Upper lobe of right lung (tissue), 1 donor: ENCODE measurements around the gene DUSP18. TPM values are rescaled to one million over a fixed set of nuclear protein-coding genes. Genes with fewer than 3 reads are reported as not detected.
A peak's percentile ranks its signal among the peaks of the same experiment; 100 is the strongest.
"Not testable (repeated sequence)": the region's sequence is repeated elsewhere in the genome, so short reads cannot be mapped to it uniquely, and the experiment has no call there.

Source experiments
- ATAC-seq: fragments of 200-7000 bp; cut with Tn5 transposase; one replicate; pipeline ENCODE4 v1.9.1; 2020; ENCODE audit warnings: mild to moderate bottlenecking, moderate library complexity
- DNase-seq: peaks from one replicate; pipeline ENCODE4 v3.0.0-alpha.2; 2020
- H3K27ac ChIP-seq: fragments of 200-600 bp; one replicate; pipeline ENCODE4 v1.8.0; 2022
- H3K27me3 ChIP-seq: fragments of 200-600 bp; one replicate; pipeline ENCODE4 v1.8.0; 2022; ENCODE audit warnings: mild to moderate bottlenecking
- H3K36me3 ChIP-seq: fragments of 200-600 bp; one replicate; pipeline ENCODE4 v1.8.0; 2022
- H3K4me1 ChIP-seq: fragments of 200-600 bp; one replicate; pipeline ENCODE4 v1.8.0; 2022
- H3K4me3 ChIP-seq: fragments of 200-600 bp; one replicate; pipeline ENCODE4 v1.8.0; 2022; ENCODE audit warnings: mild to moderate bottlenecking
- H3K9me3 ChIP-seq: fragments of 200-600 bp; one replicate; pipeline ENCODE4 v1.8.0; 2022
- intact Hi-C: fragments of 100-400 bp; cut with DNase I; formaldehyde crosslinking; loops from one replicate; pipeline ENCODE4 v1.11.0; 2022
- total RNA-seq: library from RNA; stranded (reverse); fragmentation: NEBNext Ultra II Directional; extraction: Animal tissue kit (Norgen Biotek cat#: 25700); gene quantifications from one replicate; pipeline ENCODE4 v1.2.1, GENCODE V29; 2021
- TF ChIP-seq, protein P1 (sequence below): fragments of 200-600 bp; IDR thresholded peaks from one replicate; pipeline ENCODE4 v1.8.0; 2022; ENCODE audit warnings: antibody characterized with exemption
- donor health status: DM: no; HTN: yes; CAD: no; lungs with severe emphysema.

DUSP18 gene
- total RNA-seq, 1 donor from 2014 or later: 19.3 TPM

GRCh38 chr22:30687358-30687757, 19.7 kb upstream of the DUSP18 start:
- ATAC-seq: no peak
- TF ChIP-seq, protein P1, sequence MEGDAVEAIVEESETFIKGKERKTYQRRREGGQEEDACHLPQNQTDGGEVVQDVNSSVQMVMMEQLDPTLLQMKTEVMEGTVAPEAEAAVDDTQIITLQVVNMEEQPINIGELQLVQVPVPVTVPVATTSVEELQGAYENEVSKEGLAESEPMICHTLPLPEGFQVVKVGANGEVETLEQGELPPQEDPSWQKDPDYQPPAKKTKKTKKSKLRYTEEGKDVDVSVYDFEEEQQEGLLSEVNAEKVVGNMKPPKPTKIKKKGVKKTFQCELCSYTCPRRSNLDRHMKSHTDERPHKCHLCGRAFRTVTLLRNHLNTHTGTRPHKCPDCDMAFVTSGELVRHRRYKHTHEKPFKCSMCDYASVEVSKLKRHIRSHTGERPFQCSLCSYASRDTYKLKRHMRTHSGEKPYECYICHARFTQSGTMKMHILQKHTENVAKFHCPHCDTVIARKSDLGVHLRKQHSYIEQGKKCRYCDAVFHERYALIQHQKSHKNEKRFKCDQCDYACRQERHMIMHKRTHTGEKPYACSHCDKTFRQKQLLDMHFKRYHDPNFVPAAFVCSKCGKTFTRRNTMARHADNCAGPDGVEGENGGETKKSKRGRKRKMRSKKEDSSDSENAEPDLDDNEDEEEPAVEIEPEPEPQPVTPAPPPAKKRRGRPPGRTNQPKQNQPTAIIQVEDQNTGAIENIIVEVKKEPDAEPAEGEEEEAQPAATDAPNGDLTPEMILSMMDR: no peak
- Histone ChIP-seq H3K27me3 (no peaks in the 10 kb centered on the region), H3K4me1 (no peaks in the 10 kb centered on the region), H3K4me3 (no peak overlapping the region), H3K36me3 (no peaks in the 10 kb centered on the region), H3K27ac (no peak overlapping the region), H3K9me3 (no peaks in the 10 kb centered on the region)
- no peak for DNase-seq
- intact Hi-C loops: no loop called here

DNA sequence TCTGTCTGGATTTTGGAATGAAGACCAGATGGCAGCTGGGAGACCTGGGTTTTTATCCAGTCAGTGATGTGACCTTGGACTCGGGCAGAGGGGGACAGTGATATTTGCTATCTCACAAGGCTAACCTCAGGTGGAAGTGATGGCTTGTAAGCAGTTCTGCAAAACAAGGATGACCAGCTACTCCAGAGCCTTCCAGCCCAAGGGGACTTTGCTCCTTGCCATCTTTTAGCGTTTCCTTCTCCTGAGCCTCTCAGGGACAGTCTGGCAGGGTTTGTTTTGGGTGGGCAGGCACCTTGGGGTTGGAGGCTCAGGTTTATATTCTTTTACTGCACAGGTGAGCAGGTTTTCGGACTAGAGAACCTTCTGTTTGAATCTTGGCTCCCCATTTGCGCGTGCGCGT, 17.5 kb upstream of the DUSP18 start:
- intact Hi-C loops: no loop called here
- no peak for DNase-seq
- no peak overlapping the region for H3K27ac ChIP-seq
- no peaks in the 10 kb centered on the region for H3K36me3 ChIP-seq
- TF ChIP-seq, protein P1: no peak
- no peaks in the 10 kb centered on the region for H3K4me1 ChIP-seq
- H3K4me3 ChIP-seq: no peak overlapping the region
- no peak for ATAC-seq
- H3K27me3 ChIP-seq: no peaks in the 10 kb centered on the region
- no peaks in the 10 kb centered on the region for H3K9me3 ChIP-seq

- no peak overlapping the region for H3K27ac ChIP-seq
- peak; percentile 2 for DNase-seq
- H3K4me1 ChIP-seq: no peaks in the 10 kb centered on the region
- no peaks in the 10 kb centered on the region for H3K36me3 ChIP-seq
- TF ChIP-seq, protein P1: no peak
- ATAC-seq: no peak
- no peaks in the 10 kb centered on the region for H3K27me3 ChIP-seq
- H3K4me3 ChIP-seq: no peak overlapping the region
- intact Hi-C loops: no loop called here
- H3K9me3 ChIP-seq: no peaks in the 10 kb centered on the region
Observed at GRCh38 chr22:30681831-30682230, 14.2 kb upstream of the DUSP18 start.

DNA sequence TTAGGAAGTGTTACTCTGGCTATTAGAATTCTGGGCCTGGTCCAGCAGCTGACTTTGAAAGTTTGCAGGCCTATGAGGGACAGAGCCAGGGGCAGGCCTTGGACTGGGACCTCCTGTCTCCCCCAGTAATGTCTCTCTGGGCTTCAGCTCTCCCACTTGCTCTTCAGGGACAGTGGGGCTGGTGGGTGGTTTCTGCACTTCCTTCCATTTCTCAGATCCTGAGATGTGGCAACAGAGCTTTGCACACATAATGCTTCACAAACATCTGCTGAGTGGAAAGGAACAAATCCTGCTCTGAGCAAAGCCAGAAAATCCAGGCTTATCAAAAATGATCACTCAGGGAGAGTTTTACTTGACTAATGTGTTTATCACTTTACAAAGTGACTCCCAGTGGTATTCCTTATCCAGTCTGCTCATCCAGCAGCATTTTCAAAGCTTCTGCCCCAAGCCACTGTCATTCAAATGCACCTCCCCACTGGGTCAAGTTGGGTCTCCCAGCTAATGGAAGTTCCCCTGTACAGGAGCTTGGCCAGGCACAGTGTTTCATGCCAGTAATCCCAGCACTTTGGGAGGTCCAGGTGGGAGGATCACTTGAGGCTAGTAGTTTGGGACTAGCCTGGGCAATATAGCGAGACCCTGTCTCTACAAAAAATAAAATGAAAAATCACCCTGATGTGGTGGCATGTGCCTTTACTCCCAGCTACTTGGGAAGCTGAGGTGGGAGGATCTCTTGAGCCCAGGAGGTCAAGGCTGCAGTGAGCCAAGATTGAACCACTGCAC, 13.5 kb upstream of the DUSP18 start:
- intact Hi-C loops: no loop called here
- no peaks in the 10 kb centered on the region for H3K27me3 ChIP-seq
- H3K36me3 ChIP-seq: no peaks in the 10 kb centered on the region
- no peak overlapping the region for H3K27ac ChIP-seq
- ATAC-seq (peak; percentile 34), DNase-seq (peak; percentile 25)
- H3K9me3 ChIP-seq: no peaks in the 10 kb centered on the region
- no peak overlapping the region for H3K4me3 ChIP-seq
- H3K4me1 ChIP-seq: no peaks in the 10 kb centered on the region
- TF ChIP-seq, protein P1: no peak

GRCh38 chr22:30679895-30680690, 12.4 kb upstream of the DUSP18 start:
- H3K27me3 ChIP-seq, ATAC-seq, intact Hi-C loops, H3K27ac ChIP-seq, H3K4me1 ChIP-seq, H3K9me3 ChIP-seq, H3K36me3 ChIP-seq, H3K4me3 ChIP-seq: not testable (repeated sequence)
- peak; percentile 3 for DNase-seq

GRCh38 chr22:30676565-30676964, 8.9 kb upstream of the DUSP18 start:
- DNase-seq, ATAC-seq: not testable (repeated sequence)

More at GRCh38 chr22:30676565-30676964, 8.9 kb upstream of the DUSP18 start:
- H3K4me3 ChIP-seq, intact Hi-C loops, H3K4me1 ChIP-seq, H3K27ac ChIP-seq, H3K9me3 ChIP-seq, H3K36me3 ChIP-seq, H3K27me3 ChIP-seq: not testable (repeated sequence)
